Retinal pigment epithelial cell (primary cell): ENCODE results near the gene EVPL.
"Not testable (repeated sequence)": the region's sequence is repeated elsewhere in the genome, so short reads cannot be mapped to it uniquely, and the experiment has no call there.

Source experiments
- DNase-seq: peaks from one replicate; pipeline ENCODE4 v3.0.0-alpha.2; 2010; ENCODE audit warnings: low read depth
- H3K4me3 ChIP-seq: 2 replicates; pipeline ENCODE4 v1.5.1; 2011; ENCODE audit warnings: mild to moderate bottlenecking, low read length, control low read depth, moderate library complexity
- CTCF ChIP-seq: conservative IDR thresholded peaks from 2 replicates; pipeline ENCODE4 v1.5.1; 2011; ENCODE audit warnings: low read depth, low read length, control low read depth, inconsistent platforms

EVPL gene

GRCh38 chr17:75981019-75981615 lies 46.0 kb downstream of the EVPL start:
- TF ChIP-seq CTCF = no peak
- H3K4me3 ChIP-seq = no peak overlapping the region
- DNase-seq = no peak

- no peak for DNase-seq
- peak overlapping the region; percentile 85 for H3K4me3 ChIP-seq
- TF ChIP-seq CTCF = no peak
Measured at GRCh38 chr17:75980188-75981018, 46.7 kb downstream of the EVPL start.

GRCh38 chr17:75979705-75980187 lies 47.4 kb downstream of the EVPL start:
- peak; percentile 72 for DNase-seq
- TF ChIP-seq CTCF = no peak
- H3K4me3 ChIP-seq = peak overlapping the region; percentile 85

GRCh38 chr17:75978938-75979704 lies 48.0 kb downstream of the EVPL start, which contains the start of the genes ACOX1 and TEN1:
ACOX1 (minus strand) TSS chr17:75979166; CDS start chr17:75979073, 93 bp downstream.
TEN1 (plus strand) TSS chr17:75979240; CDS start chr17:75986193, 6,953 bp downstream.
- TF ChIP-seq CTCF = no peak
- DNase-seq = peak; percentile 90
- peak within 1 kb of the TSS; percentile 85 for H3K4me3 ChIP-seq

- no peak for DNase-seq
- no peak for TF ChIP-seq CTCF
- no peak overlapping the region for H3K4me3 ChIP-seq
Measured at GRCh38 chr17:75976175-75976848, 50.8 kb downstream of the EVPL start.

GRCh38 chr17:75975757-75976174 lies 51.3 kb downstream of the EVPL start:
- no peak overlapping the region for H3K4me3 ChIP-seq

GRCh38 chr17:75975187-75975586 lies 51.9 kb downstream of the EVPL start:
- not testable (repeated sequence) for DNase-seq, H3K4me3 ChIP-seq

More at GRCh38 chr17:75975757-75976174, 51.3 kb downstream of the EVPL start:
- no peak for DNase-seq
- TF ChIP-seq CTCF = no peak
